CD4-positive, alpha-beta T cell treated with Interleukin-21 for 1 hour (primary cell): Measurements from ENCODE around the gene ADAP1.

Experiments
- DNase-seq: peaks from one replicate; pipeline ENCODE4 v3.0.0-alpha.2; 2020

ADAP1 gene

GRCh38 chr7:919924-920341, 34.5 kb downstream of the ADAP1 start:
- no peak for DNase-seq

GRCh38 chr7:919114-919442, 35.4 kb downstream of the ADAP1 start:
- DNase-seq, result no peak

- no peak for DNase-seq
Observed at GRCh38 chr7:918441-919113, 35.9 kb downstream of the ADAP1 start.

GRCh38 chr7:918118-918425, 36.4 kb downstream of the ADAP1 start:
- DNase-seq, result no peak

- no peak for DNase-seq
Observed at GRCh38 chr7:917255-918117, 37.0 kb downstream of the ADAP1 start.

GRCh38 chr7:916291-916941, 38.1 kb downstream of the ADAP1 start:
- no peak for DNase-seq

GRCh38 chr7:915291-916218, 38.9 kb downstream of the ADAP1 start:
- DNase-seq, result no peak

GRCh38 chr7:914521-915194, 39.8 kb downstream of the ADAP1 start:
- DNase-seq, result no peak

GRCh38 chr7:913736-914520, 40.6 kb downstream of the ADAP1 start:
- DNase-seq, result no peak

- DNase-seq, result no peak
Observed at GRCh38 chr7:911791-912480, 42.5 kb downstream of the ADAP1 start.

GRCh38 chr7:910931-911431, 43.5 kb downstream of the ADAP1 start:
- DNase-seq, result no peak

GRCh38 chr7:910441-910861, 44.0 kb downstream of the ADAP1 start:
- no peak for DNase-seq

- DNase-seq, result peak; percentile 46
Observed at GRCh38 chr7:909358-910329, 44.8 kb downstream of the ADAP1 start.

GRCh38 chr7:908591-909357, 45.7 kb downstream of the ADAP1 start:
- DNase-seq, result peak; percentile 71

- DNase-seq, result no peak
Observed at GRCh38 chr7:908159-908581, 46.3 kb downstream of the ADAP1 start.

- DNase-seq, result peak; percentile 38
Observed at GRCh38 chr7:907158-907980, 47.1 kb downstream of the ADAP1 start.

- no peak for DNase-seq
Observed at GRCh38 chr7:906776-907157, 47.7 kb downstream of the ADAP1 start.

- DNase-seq, result no peak
Observed at GRCh38 chr7:904847-905246, 49.6 kb downstream of the ADAP1 start.
